ENCODE results near the gene DAW1. TPM values are rescaled to one million over a fixed set of nuclear protein-coding genes. Genes with fewer than 3 reads are reported as not detected.

DAW1 gene
- total and polyA plus RNA-seq, 12 donors, result 0.26 TPM; not detected in 11

DNA sequence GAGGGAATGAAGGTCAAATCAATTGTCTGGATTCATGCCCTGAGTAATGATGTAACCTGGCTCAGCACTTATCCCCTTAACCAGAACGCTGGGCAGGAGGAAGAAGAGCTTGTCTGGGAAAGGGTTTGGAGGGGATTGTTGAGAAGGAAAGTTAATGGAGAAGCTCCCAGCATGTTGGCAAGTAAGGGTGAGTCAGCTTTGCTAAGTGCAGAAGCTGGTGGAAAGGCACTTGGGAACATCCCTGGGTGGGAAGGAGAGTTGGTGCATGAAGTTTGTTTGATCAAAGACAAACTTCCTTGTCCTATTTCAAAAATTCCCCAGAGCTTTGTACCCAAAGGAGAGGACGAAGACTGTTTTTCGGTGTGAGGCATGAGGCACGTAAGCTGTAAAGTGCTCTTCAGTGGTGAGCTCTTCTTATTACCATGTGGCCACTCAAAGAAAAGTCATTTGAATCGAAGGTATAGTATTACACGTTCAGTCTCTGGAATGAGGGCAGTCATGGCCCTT, 17.6 kb upstream of the DAW1 start:
- H3K27me3 ChIP-seq, result no peaks in the 10 kb centered on the region
- intact Hi-C loops (cut with DNase I), result no loop called here
- no peak for TF ChIP-seq POLR2A (IDR thresholded peaks at IDR 0.05)
- TF ChIP-seq, protein P1, sequence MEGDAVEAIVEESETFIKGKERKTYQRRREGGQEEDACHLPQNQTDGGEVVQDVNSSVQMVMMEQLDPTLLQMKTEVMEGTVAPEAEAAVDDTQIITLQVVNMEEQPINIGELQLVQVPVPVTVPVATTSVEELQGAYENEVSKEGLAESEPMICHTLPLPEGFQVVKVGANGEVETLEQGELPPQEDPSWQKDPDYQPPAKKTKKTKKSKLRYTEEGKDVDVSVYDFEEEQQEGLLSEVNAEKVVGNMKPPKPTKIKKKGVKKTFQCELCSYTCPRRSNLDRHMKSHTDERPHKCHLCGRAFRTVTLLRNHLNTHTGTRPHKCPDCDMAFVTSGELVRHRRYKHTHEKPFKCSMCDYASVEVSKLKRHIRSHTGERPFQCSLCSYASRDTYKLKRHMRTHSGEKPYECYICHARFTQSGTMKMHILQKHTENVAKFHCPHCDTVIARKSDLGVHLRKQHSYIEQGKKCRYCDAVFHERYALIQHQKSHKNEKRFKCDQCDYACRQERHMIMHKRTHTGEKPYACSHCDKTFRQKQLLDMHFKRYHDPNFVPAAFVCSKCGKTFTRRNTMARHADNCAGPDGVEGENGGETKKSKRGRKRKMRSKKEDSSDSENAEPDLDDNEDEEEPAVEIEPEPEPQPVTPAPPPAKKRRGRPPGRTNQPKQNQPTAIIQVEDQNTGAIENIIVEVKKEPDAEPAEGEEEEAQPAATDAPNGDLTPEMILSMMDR (IDR thresholded peaks at IDR 0.05), result no peak
- H3K4me3 ChIP-seq, result no peak overlapping the region
- no peak for DNase-seq
- H3K9me3 ChIP-seq (replicated peaks in 1 of 3), result no peaks in the 10 kb centered on the region
- no peaks in the 10 kb centered on the region for H3K36me3 ChIP-seq (replicated peaks in 1 of 2)
- no peaks in the 10 kb centered on the region for H3K4me1 ChIP-seq (replicated peaks in 1 of 2)
- H3K27ac ChIP-seq, result no peak overlapping the region
- 68 to 80% (median 72%) methylated on average over 6 of the region's 6 CpGs for WGBS, 4 donors

DNA sequence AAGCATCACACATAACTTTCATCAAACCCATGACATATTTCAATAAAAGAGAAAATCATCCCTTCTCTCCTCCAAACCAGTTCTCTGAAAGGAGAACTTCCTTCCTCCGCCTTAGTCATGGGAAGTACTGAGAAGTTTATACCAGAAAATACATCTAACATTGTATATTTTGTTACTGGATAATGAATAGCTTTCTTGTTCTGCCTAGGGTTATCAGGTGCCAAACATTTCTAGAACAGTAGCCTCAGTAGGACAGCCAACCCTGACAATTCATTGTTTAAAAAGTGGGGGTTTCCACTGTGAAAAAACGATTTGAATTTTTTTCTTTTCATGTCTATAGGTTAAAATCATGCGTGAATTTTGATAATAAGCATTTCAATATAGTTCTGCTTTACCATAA, 16.0 kb upstream of the DAW1 start:
- no peaks in the 10 kb centered on the region for H3K4me1 ChIP-seq (replicated peaks in 1 of 2)
- intact Hi-C loops (cut with DNase I), result no loop called here
- no peaks in the 10 kb centered on the region for H3K9me3 ChIP-seq (replicated peaks in 1 of 3)
- H3K36me3 ChIP-seq (replicated peaks in 1 of 2), result no peaks in the 10 kb centered on the region
- H3K27ac ChIP-seq, result no peak overlapping the region
- TF ChIP-seq, protein P1 (IDR thresholded peaks at IDR 0.05), result no peak
- TF ChIP-seq POLR2A (IDR thresholded peaks at IDR 0.05), result no peak
- 47 to 65% (median 57%) methylated on average over 3 of the region's 3 CpGs for WGBS, 4 donors
- H3K4me3 ChIP-seq, result no peak overlapping the region
- DNase-seq, result no peak
- H3K27me3 ChIP-seq, result no peaks in the 10 kb centered on the region

DNA sequence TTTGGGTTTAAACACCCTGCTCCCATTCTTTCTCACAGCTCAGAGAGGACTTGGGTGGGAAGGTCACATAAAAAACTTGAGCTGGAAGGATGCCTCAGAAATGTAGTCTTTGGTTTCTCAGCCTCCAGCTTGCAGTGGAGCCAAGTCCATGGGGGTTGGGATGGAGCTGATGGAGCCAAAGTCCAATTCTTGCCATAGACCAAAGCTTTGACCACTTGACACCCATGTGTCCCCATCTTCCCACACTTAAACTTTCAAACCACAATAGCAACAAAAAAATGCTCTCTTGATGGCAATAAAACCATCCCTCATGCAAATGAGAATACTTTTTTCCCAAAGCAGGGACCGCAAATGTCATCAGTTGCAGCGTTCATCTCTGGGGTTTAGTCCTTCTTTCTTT, 14.7 kb upstream of the DAW1 start:
- intact Hi-C loops (cut with DNase I), result no loop called here
- H3K27me3 ChIP-seq, result no peaks in the 10 kb centered on the region
- no peaks in the 10 kb centered on the region for H3K36me3 ChIP-seq (replicated peaks in 1 of 2)
- no peaks in the 10 kb centered on the region for H3K4me1 ChIP-seq (replicated peaks in 1 of 2)
- 90 to 94% (median 92%) methylated on average over 2 of the region's 2 CpGs for WGBS, 4 donors
- TF ChIP-seq, protein P1 (IDR thresholded peaks at IDR 0.05), result no peak
- no peak for TF ChIP-seq POLR2A (IDR thresholded peaks at IDR 0.05)
- H3K9me3 ChIP-seq (replicated peaks in 1 of 3), result no peaks in the 10 kb centered on the region
- no peak overlapping the region for H3K4me3 ChIP-seq
- no peak overlapping the region for H3K27ac ChIP-seq
- DNase-seq, result no peak

DNA sequence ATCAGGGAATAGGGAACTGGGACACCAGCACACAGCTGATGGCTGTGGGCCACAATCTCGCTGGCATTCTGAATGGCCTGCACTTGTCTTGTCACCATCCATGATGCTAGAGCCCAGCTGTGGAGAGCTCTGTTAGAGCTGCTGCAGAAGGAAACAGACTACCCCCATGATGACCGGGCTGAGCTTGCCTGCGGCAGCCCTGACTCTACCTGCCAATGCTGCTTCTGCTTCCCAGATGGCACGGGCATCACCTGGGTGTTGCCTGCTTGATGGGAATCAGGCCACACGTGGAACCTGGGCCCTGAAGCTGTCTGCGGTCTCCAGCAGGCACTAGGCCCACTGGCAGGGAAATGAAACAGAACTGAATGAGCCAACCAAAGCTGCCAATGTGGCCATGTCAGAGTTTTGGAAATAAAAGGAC, 11.2 kb upstream of the DAW1 start:
- TF ChIP-seq, protein P1 (IDR thresholded peaks at IDR 0.05), result no peak
- TF ChIP-seq POLR2A (IDR thresholded peaks at IDR 0.05), result no peak
- Histone ChIP-seq H3K4me1 (replicated peaks in 1 of 2) (no peaks in the 10 kb centered on the region), H3K27me3 (no peaks in the 10 kb centered on the region), H3K4me3 (no peak overlapping the region), H3K27ac (no peak overlapping the region), H3K36me3 (replicated peaks in 1 of 2) (no peaks in the 10 kb centered on the region), H3K9me3 (replicated peaks in 1 of 3) (no peaks in the 10 kb centered on the region)
- intact Hi-C loops (cut with DNase I), result no loop called here
- no peak for DNase-seq
- 85 to 92% (median 90%) methylated on average over 6 of the region's 6 CpGs for WGBS, 4 donors

All from adrenal gland (tissue), 12 donors.